Esophagus muscularis mucosa (tissue), 4 donors: ENCODE results near the gene KIF26B. TPM values are rescaled to one million over a fixed set of nuclear protein-coding genes. Genes with fewer than 3 reads are reported as not detected.

ENCODE experiments used
- DNase-seq: peaks from one replicate; pipeline ENCODE4 v3.0.0-alpha.2; 2017; ENCODE audit errors: extremely low spot score
- H3K27ac ChIP-seq, 4 donors: fragments of 200-600 bp; sonication (generic); replicated peaks in 1 of 4; 1 replicate in 3 of 4; 2 replicates in 1 of 4; pipeline ENCODE4 v1.5.1; 2016 to 2019; ENCODE audit warnings: mild to moderate bottlenecking in 1 of 4
- H3K27me3 ChIP-seq, 4 donors: fragments of 200-600 bp; sonication (generic); one replicate each; pipeline versions ENCODE4 v1.5.1 to v1.6.0; 2016 to 2019
- H3K36me3 ChIP-seq, 4 donors: fragments of 200-600 bp; sonication (generic); one replicate each; pipeline ENCODE4 v1.5.1; 2016 to 2019
- H3K4me1 ChIP-seq, 4 donors: fragments of 200-600 bp; sonication (generic); one replicate each; pipeline ENCODE4 v1.5.1; 2016 to 2019
- H3K4me3 ChIP-seq, 4 donors: fragments of 200-600 bp; sonication (generic); 1 replicate in 2 of 4; 2 replicates in 2 of 4; pipeline ENCODE4 v1.5.1; 2016 to 2019; ENCODE audit warnings: mild to moderate bottlenecking in 4 of 4, moderate library complexity in 1 of 4
- H3K9me3 ChIP-seq, 4 donors: fragments of 200-600 bp; sonication (generic); 1 replicate in 3 of 4; 2 replicates in 1 of 4; pipeline ENCODE4 v1.5.1; 2016 to 2019
- EP300 ChIP-seq: sonication (generic); formaldehyde crosslinking; IDR thresholded peaks from one replicate; pipeline ENCODE4 v1.6.1; 2017; ENCODE audit warnings: antibody characterized with exemption
- POLR2A ChIP-seq: fragments of 450-650 bp; IDR thresholded peaks from one replicate; pipeline ENCODE4 v1.6.1; 2017; ENCODE audit warnings: antibody characterized with exemption, moderate library complexity, mild to moderate bottlenecking, low read depth
- POLR2AphosphoS5 ChIP-seq, 2 donors: sonication (generic); formaldehyde crosslinking; IDR thresholded peaks; one replicate each; pipeline ENCODE4 v1.6.1; 2017; ENCODE audit warnings: antibody characterized with exemption in 2 of 2
- WGBS: methylation state at CpG from one replicate; pipeline ENCODE4 v1.1.5; 2018; 5-methylcytosine and 5-hydroxymethylcytosine counted together
- intact Hi-C: fragments of 100-400 bp; cut with DNase I; formaldehyde crosslinking; loops from one replicate; pipeline ENCODE4 v1.15.1; 2023
- total RNA-seq, 4 donors: library from RNA; depleted of rRNA; stranded (reverse); fragments of >200 nt; gene quantifications; one replicate each; pipeline versions ENCODE4 v1.1.0 to v1.2.1, GENCODE V29; 2016
- TF ChIP-seq, protein P1 (sequence below), 3 experiments: fragments of 200-600 bp in 2 of 3; fragments of 450-650 bp in 1 of 3; sonication (generic) in 2 of 3; IDR thresholded peaks; one replicate each; pipeline ENCODE4 v1.5.1; 2017 to 2019; ENCODE audit warnings: antibody characterized with exemption in 3 of 3, mild to moderate bottlenecking in 2 of 3, moderate library complexity in 1 of 3

The KIF26B gene
- total RNA-seq, 4 donors from 2014 or later = 0.13 to 3.7 (median 1.3) TPM

DNA sequence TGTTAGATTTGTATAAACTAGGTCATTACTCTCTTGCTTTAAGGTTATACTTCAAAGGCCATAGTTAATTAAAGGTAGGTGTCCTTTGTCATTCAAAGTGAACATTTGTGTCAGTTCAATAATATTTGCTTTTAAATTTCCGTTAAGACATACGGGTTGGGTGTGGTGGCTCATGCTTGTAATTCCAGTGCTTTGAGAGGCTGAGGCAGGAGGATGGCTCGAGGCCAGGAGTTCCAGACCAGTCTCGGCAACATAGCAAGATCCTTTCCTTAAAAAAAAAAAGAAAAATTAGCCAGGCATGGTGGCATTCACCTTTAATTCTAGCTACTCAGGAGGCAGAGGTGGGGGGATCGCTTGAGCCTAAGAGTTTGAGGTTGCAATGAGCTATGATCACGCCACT is 80.4 kb downstream of the KIF26B start:
- H3K27ac ChIP-seq = no peak overlapping the region
- no peak for DNase-seq
- H3K9me3 ChIP-seq = no peaks in the 10 kb centered on the region
- H3K4me1 ChIP-seq = no peaks in the 10 kb centered on the region
- WGBS = 57% methylated on average over 6 of the region's 6 CpGs
- H3K27me3 ChIP-seq = peaks cover 0 to 4% (median 0%) of the 10 kb centered on the region in 4 donors
- H3K4me3 ChIP-seq = no peak overlapping the region
- no peaks in the 10 kb centered on the region for H3K36me3 ChIP-seq
- TF ChIP-seq POLR2AphosphoS5 (IDR thresholded peaks at IDR 0.05) (no peak), POLR2A (no peak), EP300 (no peak)
- TF ChIP-seq, protein P1, sequence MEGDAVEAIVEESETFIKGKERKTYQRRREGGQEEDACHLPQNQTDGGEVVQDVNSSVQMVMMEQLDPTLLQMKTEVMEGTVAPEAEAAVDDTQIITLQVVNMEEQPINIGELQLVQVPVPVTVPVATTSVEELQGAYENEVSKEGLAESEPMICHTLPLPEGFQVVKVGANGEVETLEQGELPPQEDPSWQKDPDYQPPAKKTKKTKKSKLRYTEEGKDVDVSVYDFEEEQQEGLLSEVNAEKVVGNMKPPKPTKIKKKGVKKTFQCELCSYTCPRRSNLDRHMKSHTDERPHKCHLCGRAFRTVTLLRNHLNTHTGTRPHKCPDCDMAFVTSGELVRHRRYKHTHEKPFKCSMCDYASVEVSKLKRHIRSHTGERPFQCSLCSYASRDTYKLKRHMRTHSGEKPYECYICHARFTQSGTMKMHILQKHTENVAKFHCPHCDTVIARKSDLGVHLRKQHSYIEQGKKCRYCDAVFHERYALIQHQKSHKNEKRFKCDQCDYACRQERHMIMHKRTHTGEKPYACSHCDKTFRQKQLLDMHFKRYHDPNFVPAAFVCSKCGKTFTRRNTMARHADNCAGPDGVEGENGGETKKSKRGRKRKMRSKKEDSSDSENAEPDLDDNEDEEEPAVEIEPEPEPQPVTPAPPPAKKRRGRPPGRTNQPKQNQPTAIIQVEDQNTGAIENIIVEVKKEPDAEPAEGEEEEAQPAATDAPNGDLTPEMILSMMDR (IDR thresholded peaks at IDR 0.05) = no peak
- intact Hi-C loops = no loop called here

DNA sequence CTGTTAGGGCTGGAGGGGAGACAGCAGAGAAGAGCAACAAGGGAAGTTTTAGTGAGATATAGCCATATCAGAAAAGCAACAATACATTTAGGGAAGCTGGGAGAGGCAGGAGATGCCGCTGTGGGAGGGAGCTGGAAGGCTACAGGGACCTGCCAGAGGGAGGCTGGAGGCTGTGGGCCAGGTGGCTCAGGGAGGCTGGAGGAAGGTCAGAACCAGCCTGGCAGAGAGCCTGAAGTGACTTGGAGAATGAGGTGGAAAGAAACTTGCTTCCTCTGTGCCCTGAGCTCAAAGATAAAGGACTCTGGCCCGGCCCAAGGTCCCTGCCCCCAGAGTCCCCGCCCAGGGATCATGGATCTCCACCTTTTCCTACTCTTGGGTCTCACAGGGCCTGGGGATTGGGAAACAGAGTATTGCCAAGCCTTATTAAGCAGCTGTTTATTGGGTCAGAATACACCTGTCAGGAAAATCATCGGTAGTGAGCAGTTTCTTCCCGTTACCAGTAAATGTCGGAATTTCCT is 85.9 kb downstream of the KIF26B start:
- 92% methylated on average over 6 of the region's 6 CpGs for WGBS
- Histone ChIP-seq H3K4me1 (no peaks in the 10 kb centered on the region), H3K27me3 (peaks cover 0 to 7% (median 0%) of the 10 kb centered on the region in 4 donors), H3K36me3 (no peaks in the 10 kb centered on the region), H3K9me3 (no peaks in the 10 kb centered on the region), H3K27ac (no peak overlapping the region), H3K4me3 (no peak overlapping the region)
- DNase-seq = no peak
- intact Hi-C loops = no loop called here
- no peak for TF ChIP-seq POLR2A
- TF ChIP-seq EP300 = no peak
- TF ChIP-seq POLR2AphosphoS5 (IDR thresholded peaks at IDR 0.05) = no peak
- TF ChIP-seq, protein P1 (IDR thresholded peaks at IDR 0.05) = no peak

DNA sequence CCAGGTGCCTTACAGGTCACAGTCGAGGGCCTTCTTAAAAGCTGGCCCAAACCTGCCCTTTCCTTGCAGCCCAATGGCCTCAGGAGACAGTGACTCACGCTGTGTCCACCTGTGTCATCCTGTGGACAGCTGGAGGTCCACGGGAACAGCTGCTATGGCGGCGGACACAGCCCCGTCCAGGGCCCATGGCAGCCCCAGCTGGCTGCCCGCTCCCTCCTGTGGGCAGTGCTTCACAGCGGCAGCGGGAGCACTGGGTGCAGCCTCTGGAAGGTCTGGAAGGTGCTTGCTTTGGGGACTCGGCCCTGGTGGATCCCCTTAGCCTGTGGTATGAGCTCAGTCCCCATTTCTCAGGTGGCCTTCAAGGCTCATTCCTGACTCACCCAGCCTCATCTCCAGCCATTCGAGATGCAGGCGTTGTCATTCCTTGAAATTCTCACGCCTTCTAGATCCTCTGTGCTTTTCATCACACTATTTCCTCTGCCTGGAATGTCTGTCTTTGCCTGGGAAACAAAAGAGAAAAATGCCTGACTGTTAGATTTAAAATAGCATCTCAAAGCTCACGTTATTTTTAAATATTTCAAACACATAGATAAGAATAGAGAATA is 86.8 kb downstream of the KIF26B start:
- no peak for DNase-seq
- Histone ChIP-seq H3K9me3 (no peaks in the 10 kb centered on the region), H3K27ac (no peak overlapping the region), H3K4me1 (no peaks in the 10 kb centered on the region), H3K4me3 (no peak overlapping the region), H3K27me3 (peaks cover 0 to 7% (median 0%) of the 10 kb centered on the region in 4 donors), H3K36me3 (no peaks in the 10 kb centered on the region)
- TF ChIP-seq POLR2AphosphoS5 (IDR thresholded peaks at IDR 0.05) = no peak
- no peak for TF ChIP-seq EP300
- no peak for TF ChIP-seq POLR2A
- TF ChIP-seq, protein P1 (IDR thresholded peaks at IDR 0.05) = no peak
- WGBS = 82% methylated on average over 14 of the region's 14 CpGs
- intact Hi-C loops = no loop called here

DNA sequence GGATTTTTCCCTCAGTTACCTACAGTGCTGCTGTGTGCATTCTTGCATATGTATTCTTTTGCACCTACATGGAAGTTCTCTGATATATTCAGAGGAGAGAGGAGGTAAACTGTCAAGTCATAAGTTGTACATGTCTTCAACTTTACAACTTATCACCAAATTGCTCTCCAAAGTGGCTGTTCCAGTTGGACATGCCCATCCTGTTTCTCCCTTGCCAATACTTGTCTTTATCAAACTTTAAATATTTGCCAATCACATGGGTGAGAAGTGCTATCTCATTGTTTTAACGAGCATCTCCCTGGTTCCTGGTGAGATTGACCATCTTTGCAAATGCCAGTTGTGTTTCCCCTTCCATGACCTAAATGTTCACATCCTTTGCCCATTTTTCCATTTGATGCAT is 88.2 kb downstream of the KIF26B start:
- H3K27ac ChIP-seq = no peak overlapping the region
- intact Hi-C loops = no loop called here
- no peaks in the 10 kb centered on the region for H3K4me1 ChIP-seq
- H3K9me3 ChIP-seq = no peaks in the 10 kb centered on the region
- TF ChIP-seq, protein P1 (IDR thresholded peaks at IDR 0.05) = no peak
- no peak for TF ChIP-seq EP300
- no peak for TF ChIP-seq POLR2A
- no peak for TF ChIP-seq POLR2AphosphoS5 (IDR thresholded peaks at IDR 0.05)
- no peaks in the 10 kb centered on the region for H3K36me3 ChIP-seq
- no peak overlapping the region for H3K4me3 ChIP-seq
- H3K27me3 ChIP-seq = peaks cover 0 to 7% (median 0%) of the 10 kb centered on the region in 4 donors
- WGBS = 95% methylated on average over 1 of the region's 1 CpG
- DNase-seq = no peak
